Activated T-helper 1 cell treated with Interleukin-2 at 50 U/mL for 16 hours (primary cell): Measurements from ENCODE around the gene TKFC.
A peak's percentile ranks its signal among the peaks of the same experiment; 100 is the strongest.

Source experiments
- DNase-seq: peaks from one replicate; pipeline ENCODE4 v3.0.0-alpha.2; 2020; ENCODE audit warnings: low read depth

TKFC gene

DNA sequence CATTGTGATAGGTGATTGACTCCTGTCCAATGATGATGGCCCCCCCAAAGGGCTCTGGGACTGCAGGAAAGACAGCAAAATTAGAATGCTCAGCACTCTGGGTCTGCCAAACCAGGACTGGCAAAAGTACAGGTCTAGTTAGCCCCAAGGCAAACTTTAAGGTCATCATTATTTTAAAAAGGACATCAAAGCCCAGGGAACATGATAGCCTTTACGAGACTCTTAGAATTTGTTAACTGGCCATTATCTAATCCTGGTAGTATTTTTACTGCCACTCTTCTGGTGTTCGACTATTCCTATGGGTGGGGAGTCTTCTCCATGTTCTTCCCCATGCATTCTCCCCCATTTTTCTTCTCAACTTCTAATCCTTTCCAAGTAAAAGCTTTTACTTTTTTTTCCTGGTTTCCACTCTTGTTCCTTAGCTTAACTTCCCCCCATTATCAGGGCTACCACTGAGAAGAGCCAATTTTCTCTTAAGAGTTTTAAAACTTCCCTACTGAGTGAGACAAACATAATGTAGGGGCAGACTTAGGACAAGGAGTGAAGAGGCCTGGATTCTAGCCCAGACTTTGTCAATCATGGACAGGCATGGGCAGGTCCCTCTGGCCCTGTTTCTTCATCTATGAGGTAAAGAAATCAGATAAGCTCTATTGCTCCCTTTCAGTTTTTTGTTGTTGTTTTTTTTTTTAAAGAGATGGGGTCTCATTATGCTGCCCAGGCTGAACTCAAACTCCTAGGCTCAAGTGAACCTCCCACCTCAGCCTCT is 7.2 kb upstream of the TKFC start:
- DNase-seq = no peak

DNA sequence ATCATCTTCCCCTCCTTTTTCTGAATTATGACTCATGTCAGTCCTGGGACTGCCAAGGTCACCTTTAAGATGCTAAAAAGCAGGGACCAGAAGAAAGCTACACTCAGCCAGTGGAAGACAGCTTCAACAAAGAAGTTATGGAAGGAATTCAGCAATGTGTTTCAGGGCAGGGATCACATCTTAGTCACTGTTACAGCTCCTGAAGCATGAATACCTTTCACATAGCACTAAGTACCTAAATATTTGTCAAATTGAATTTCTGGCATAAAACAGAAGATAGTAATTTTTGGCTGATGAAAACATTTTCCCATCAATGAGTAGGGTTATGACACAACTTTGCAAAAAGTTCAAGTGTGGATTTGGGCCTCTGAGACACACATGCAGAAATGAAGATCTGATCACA is 5.4 kb upstream of the TKFC start:
- no peak for DNase-seq

DNA sequence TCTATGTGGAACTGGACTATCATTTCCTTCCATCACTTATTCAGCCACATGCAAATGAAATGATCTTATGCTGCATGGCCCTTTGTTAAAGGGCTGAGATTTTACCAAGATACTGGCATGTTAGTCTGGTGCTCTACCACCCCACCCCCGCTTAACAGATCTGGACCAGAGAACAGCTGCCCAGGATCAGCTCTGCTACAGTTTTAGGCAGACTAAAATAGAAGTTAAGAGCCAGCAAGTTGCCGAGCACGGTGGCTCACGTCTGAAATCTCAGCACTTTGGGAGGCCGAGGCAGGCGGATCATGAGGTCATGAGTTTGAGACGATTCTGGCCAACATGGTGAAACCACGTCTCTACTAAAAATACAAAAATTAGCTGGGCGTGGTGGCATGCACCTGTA is 4.7 kb upstream of the TKFC start:
- no peak for DNase-seq

- DNase-seq = no peak
These were observed 3.2 kb upstream of the TKFC start for GRCh38 chr11:61329871-61330270.

DNA sequence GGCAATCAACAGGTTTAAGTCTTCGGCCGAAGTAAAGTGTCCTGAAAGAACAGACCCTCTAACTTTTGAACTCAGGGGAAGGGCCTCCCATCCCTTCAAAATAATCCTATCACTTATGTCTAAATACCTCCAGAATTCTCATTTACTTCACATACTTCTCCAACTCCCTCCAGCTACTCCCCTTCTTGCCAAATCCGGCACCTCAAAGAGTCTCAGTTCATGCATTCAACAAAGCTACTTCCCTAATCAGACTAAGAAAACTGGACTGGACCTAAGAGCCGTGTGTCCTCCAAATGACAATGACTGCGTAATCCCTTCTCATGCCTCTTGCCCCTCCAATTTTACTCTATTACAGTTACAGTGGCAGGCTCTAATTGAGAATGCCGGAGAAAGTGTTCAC is 1.4 kb upstream of the TKFC start:
- no peak for DNase-seq

DNA sequence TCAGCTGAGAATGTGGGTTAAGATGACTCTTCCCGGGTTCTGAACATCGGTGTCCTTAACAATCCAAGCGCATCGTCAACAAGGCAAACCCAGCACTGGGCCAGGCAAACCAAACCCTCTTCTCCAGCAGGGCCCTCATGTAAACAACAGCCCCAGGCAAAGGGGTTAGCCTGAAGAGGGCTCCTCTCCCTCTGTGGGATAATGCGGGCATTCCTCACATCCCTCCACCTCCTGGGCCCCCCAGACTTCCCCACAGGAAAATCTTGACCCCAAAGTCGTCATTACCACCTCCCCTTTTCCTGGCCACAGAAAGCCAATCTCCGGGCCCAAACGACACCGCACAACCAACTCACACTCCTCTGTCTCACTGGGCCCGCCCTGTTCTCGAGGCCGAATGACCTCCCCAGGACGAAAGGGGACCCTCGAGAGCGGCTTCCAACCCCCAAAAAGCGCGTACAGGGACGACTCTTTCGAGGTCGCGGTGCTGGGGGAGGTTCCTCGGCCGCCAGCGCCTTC is 689 bp upstream of the TKFC start:
- DNase-seq = no peak

- no peak for DNase-seq
These were observed 764 bp downstream of the TKFC start for GRCh38 chr11:61333550-61334433.

DNA sequence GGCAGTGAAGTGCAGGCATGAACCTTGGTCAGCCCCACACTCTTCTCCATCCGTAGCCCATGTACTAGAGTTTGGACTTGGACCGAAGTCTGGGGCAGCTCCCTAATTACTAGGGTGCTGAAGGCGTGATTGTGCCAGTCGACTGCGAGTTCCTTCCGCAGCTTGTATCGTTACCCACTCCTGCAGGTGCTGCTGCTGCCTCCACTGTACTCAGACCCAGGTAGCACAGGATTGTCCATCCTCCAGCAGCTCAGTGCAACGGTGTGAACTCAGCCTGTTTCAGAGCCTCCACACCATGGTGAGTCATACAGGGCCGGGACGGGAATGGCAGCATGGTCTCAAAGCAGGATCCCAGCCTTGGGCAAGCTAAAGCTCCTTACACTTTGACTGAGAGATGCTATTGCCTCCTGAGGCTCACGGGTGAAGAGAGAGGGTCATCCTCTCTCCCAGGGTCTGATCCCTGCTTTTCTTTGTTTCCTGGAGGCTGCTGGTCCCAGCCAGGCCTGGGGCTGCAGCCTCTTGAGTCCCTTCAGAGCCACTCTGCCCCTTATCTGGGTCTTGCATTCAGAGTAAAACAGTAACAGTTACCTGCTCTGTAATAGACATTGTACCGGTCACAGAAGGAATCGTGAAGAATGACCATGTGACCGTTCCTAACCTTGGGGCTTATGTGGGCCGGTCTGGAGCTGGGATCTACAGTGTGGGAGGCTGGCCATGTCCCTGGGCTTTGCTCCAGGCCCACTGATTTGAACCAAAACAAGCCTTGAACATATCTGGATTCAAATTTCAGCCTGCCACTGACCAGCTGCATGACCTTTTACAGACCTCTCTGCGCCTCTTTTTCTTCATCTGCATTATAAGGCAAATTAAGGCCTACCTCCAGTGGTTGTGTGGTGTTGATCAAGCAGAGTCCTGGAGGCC is 1.7 kb downstream of the TKFC start:
- DNase-seq = no peak

DNA sequence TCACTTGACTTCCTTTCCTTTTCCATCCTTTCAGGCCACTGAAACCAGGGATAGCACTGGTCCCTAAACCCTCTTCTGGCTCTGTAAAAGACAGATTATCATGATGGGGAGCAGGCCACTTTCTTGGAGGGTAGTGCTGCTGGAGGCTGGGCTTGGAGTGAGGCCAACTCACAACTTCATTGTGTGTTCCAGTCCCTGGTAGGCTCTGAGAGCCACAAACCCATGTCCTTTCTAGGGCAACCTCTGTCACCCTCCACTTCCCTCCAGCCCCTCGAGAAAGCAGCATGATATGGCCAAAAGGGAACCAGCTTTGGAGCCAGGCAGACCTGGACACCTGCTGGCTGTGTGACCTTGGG is 2.3 kb downstream of the TKFC start:
- DNase-seq = no peak

DNA sequence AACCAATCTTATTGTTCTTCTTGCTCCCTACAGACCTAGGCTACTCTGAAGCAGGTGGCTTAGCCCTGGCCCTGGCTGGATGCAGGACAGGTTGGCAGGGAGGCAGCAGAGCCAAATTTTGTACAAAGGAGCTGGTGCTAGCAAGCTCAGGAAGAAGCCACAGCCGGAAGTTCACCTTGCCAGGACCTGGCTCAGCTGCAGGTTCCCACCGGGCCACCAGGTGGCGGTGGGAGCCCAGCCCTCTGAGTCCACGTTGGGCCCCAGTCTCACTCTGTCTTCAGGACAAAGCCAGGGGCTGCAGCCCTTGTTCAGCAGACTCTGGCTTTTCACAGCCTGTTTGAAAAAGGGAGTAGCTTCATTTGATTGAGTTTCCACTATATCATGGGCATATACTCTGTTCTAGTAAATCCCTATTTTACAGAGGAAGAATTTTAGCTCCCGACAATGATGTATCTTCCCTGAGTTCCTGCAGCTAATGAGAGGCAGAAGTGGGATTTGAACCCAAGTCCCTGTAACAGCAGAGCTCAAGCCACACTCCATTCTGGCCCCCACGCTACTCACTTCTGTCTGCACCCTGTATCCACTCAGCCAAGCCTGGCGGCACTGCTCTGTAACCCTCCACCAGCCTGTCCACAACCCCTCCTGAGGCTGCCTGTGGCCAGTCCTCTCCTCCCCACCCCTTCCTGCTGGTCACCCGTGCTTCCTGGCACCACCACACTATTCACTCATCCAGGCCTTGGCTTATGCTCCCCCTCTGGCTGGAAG is 3.3 kb downstream of the TKFC start:
- DNase-seq = peak; percentile 74

- no peak for DNase-seq
These were observed 4.9 kb downstream of the TKFC start for GRCh38 chr11:61337706-61338470.

DNA sequence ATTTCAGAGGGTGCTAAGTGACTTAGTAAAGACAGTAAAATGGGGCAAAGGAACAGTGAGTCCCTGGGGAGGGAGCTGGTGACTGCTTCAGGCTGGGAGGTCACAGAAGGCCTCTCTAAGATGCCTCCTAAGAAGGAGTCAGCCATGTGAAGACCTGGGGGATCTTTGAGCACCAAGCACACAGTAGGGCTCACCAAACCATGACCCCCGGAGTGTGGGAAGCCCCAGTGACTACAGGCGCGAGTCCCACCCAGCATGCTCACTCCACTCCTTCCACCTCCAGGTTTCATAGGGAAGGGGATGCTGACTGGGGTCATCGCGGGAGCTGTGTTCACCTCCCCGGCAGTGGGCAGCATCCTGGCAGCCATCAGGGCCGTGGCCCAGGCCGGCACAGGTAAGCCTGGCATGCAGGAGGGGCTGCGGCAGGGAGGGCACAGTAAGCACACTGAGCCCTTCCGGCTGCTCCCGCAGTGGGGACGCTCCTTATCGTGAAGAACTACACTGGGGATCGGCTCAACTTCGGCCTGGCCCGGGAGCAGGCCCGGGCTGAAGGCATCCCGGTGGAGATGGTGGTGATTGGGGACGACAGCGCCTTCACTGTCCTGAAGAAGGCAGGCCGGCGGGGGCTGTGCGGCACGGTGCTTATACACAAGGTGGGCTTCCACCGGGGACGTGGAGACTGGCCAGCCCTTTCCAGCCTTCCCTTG is 5.9 kb downstream of the TKFC start:
- DNase-seq = no peak

- no peak for DNase-seq
These were observed 6.5 kb downstream of the TKFC start for GRCh38 chr11:61339490-61339878.

- DNase-seq = no peak
These were observed 8.0 kb downstream of the TKFC start for GRCh38 chr11:61340979-61341378.

GRCh38 chr11:61341706-61342105 is 8.7 kb downstream of the TKFC start:
- DNase-seq = no peak

DNA sequence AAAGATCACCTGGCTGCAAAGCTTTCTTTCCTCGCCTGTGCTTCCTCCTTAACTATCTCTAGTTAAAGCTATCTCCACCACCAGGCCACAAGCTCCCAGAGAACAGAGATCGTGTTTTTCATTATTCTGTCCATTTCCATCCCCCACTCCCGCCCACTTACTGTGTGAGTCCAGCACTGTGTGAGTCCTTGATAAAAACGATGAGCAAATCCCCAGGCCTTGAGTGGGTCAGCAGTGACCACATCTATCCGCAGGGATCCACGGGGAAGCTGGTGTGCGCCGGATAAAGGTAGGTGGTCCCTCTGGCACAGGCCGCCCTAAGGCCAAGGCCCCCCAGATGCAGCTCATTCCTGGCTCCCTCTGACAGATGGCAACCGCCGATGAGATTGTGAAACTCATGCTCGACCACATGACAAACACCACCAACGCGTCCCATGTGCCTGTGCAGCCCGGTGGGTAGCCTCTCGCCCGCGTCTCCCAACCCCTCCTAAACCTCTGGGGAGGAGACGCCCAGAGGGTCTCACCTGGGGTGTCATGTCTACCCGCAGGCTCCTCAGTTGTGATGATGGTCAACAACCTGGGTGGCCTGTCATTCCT is 9.3 kb downstream of the TKFC start:
- no peak for DNase-seq

DNA sequence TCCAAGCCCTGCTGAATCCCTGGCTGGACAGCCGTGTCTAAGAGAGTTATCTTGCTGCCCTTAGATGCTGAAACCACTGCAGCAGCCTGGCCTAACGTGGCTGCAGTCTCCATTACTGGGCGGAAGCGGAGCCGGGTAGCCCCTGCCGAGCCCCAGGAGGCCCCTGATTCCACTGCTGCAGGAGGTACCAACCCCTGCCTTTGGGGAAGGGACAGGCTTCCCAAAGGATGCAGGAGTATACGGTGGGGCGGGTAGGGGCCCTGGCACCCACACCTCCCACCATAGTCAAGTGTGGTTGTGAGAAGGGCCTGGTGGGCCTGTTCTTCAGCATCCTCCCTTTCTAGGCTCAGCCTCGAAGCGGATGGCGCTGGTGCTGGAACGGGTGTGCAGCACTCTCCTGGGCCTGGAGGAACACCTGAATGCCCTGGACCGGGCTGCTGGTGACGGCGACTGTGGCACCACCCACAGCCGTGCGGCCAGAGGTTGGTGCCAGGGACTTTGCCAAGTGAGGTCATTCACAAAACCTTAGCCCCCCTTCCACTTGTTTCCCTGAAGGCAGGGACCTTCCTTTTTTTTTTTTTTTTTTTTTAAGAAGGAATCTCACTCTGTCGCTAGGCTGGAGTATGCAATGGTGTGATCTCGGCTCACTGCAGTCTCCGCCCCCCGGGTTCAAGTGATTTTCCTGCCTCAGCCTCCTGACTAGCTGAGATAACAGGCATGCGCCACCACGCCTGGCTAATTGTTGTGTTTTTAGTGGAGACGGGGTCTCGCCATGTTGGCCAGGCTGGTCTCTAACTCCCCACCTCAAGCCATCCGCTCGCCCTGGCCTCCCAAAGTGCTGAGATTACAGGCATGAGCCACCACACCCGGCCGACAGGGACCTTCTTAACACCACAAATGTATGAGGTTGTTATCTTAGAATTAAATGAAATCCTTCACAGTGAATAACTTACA is 11.0 kb downstream of the TKFC start:
- no peak for DNase-seq

DNA sequence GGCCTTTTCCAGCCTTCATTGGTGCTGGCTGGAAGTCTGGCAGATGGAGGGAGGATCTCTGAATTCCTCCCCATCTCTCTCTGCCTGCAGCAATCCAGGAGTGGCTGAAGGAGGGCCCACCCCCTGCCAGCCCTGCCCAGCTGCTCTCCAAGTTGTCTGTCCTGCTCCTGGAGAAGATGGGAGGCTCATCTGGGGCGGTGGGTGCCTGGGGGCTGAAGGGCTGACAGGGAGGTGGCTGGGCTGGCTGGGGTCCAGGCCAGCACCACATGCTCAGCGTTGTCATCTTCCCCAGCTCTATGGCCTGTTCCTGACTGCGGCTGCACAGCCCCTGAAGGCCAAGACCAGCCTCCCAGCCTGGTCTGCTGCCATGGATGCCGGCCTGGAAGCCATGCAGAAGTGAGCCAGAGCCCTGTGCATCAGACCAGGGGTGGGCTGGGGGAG is 12.2 kb downstream of the TKFC start:
- DNase-seq = no peak
